Tibial nerve (tissue), 4 donors: ENCODE data around the gene NDUFC2. TPM values are rescaled to one million over a fixed set of nuclear protein-coding genes. Genes with fewer than 3 reads are reported as not detected.

ENCODE experiments used
- DNase-seq, 2 donors: peaks; one replicate each; pipeline ENCODE4 v3.0.0-alpha.2; 2019; ENCODE audit warnings: low spot score in 2 of 2
- H3K27ac ChIP-seq, 4 donors: fragments of 200-600 bp; sonication (generic) in 3 of 4; one replicate each; pipeline ENCODE4 v1.5.1; 2017 to 2019; ENCODE audit warnings: mild to moderate bottlenecking in 1 of 4
- H3K27me3 ChIP-seq, 2 donors: fragments of 200-600 bp; sonication (generic) in 1 of 2; one replicate each; pipeline versions ENCODE4 v1.5.1 to v1.6.0; 2017 to 2019
- H3K36me3 ChIP-seq, 3 donors: fragments of 200-600 bp; sonication (generic); one replicate each; pipeline ENCODE4 v1.5.1; 2018 to 2019
- H3K4me1 ChIP-seq, 4 donors: fragments of 200-600 bp; sonication (generic) in 3 of 4; one replicate each; pipeline ENCODE4 v1.5.1; 2017 to 2019
- H3K4me3 ChIP-seq, 4 donors: fragments of 200-600 bp; sonication (generic) in 3 of 4; one replicate each; pipeline ENCODE4 v1.5.1; 2017 to 2019; ENCODE audit warnings: mild to moderate bottlenecking in 1 of 4, moderate library complexity in 1 of 4
- H3K9me3 ChIP-seq, 4 donors: fragments of 200-600 bp; sonication (generic) in 3 of 4; one replicate each; pipeline ENCODE4 v1.5.1; 2017 to 2019
- CTCF ChIP-seq, 5 experiments: fragments of 200-600 bp in 3 of 5; fragments of 450-650 bp in 2 of 5; sonication (generic) in 3 of 5; IDR thresholded peaks; one replicate each; pipeline ENCODE4 v1.5.1; 2016 to 2019; ENCODE audit warnings: antibody characterized with exemption in 5 of 5, mild to moderate bottlenecking in 3 of 5, moderate library complexity in 2 of 5
- EP300 ChIP-seq, 2 donors: sonication (generic); formaldehyde crosslinking; IDR thresholded peaks; one replicate each; pipeline ENCODE4 v1.6.1; 2017; ENCODE audit warnings: antibody characterized with exemption in 2 of 2, mild to moderate bottlenecking in 1 of 2
- POLR2A ChIP-seq, 2 donors: fragments of 450-650 bp; IDR thresholded peaks; one replicate each; pipeline ENCODE4 v1.6.1; 2017; ENCODE audit warnings: antibody characterized with exemption in 2 of 2, mild to moderate bottlenecking in 2 of 2, moderate library complexity in 2 of 2
- WGBS, 2 donors: methylation state at CpG; one replicate each; pipeline ENCODE4 v1.1.5; 2018; 5-methylcytosine and 5-hydroxymethylcytosine counted together
- total RNA-seq, 4 donors: library from RNA; depleted of rRNA; stranded (reverse); fragments of >200 nt; gene quantifications; one replicate each; pipeline ENCODE4 v1.1.0, GENCODE V29; 2016

The NDUFC2 gene
- total RNA-seq, 4 donors from 2014 or later, result 49.6 to 88.3 (median 66.3) TPM

GRCh38 chr11:78022397-78023396 lies 57.0 kb downstream of the NDUFC2 start, which contains the start of gene KCTD14:
TSS of gene KCTD14 (minus strand) at chr11:78023276. CDS start at chr11:78023249, 27 bp downstream.
- peak within 1 kb of the TSS in 3 of 4 donors; percentile 75 to 84 (median 77) for H3K27ac ChIP-seq
- TF ChIP-seq EP300 (IDR thresholded peaks at IDR 0.05) (no peak), CTCF (IDR thresholded peaks at IDR 0.05) (no peak), POLR2A (IDR thresholded peaks at IDR 0.05) (no peak)
- peaks cover 0 to 21% (median 0%) of the 10 kb centered on the region in 4 donors for H3K4me1 ChIP-seq
- WGBS, 2 donors, result 9 to 11% methylated on average over 37 of the region's 37 CpGs
- peak within 1 kb of the TSS; percentile 38 to 57 (median 50) for H3K4me3 ChIP-seq
- H3K9me3 ChIP-seq, result no peaks in the 10 kb centered on the region
- peak in 1 of 2 donors; percentile 11 for DNase-seq
- no peaks in the 10 kb centered on the region for H3K27me3 ChIP-seq
- H3K36me3 ChIP-seq, result peaks cover 0 to 7% (median 0%) of the 10 kb centered on the region in 3 donors

GRCh38 chr11:78021611-78022010 lies 58.1 kb downstream of the NDUFC2 start:
- H3K4me1 ChIP-seq, result peaks cover 0 to 21% (median 0%) of the 10 kb centered on the region in 4 donors
- H3K27ac ChIP-seq, result peak overlapping the region in 1 of 4 donors; percentile 75
- no peak for DNase-seq
- peaks cover 0 to 17% (median 0%) of the 10 kb centered on the region in 3 donors for H3K36me3 ChIP-seq
- H3K9me3 ChIP-seq, result no peaks in the 10 kb centered on the region
- TF ChIP-seq CTCF (IDR thresholded peaks at IDR 0.05), result no peak
- TF ChIP-seq POLR2A (IDR thresholded peaks at IDR 0.05), result no peak
- TF ChIP-seq EP300 (IDR thresholded peaks at IDR 0.05), result no peak
- WGBS, 2 donors, result 90 to 96% methylated on average over 6 of the region's 6 CpGs
- H3K4me3 ChIP-seq, result no peak overlapping the region
- no peaks in the 10 kb centered on the region for H3K27me3 ChIP-seq

- TF ChIP-seq CTCF (IDR thresholded peaks at IDR 0.05) (no peak), EP300 (IDR thresholded peaks at IDR 0.05) (no peak), POLR2A (IDR thresholded peaks at IDR 0.05) (no peak)
- no peaks in the 10 kb centered on the region for H3K9me3 ChIP-seq
- no peak for DNase-seq
- no peaks in the 10 kb centered on the region for H3K27me3 ChIP-seq
- H3K4me1 ChIP-seq, result peaks cover 0 to 21% (median 0%) of the 10 kb centered on the region in 4 donors
- no peak overlapping the region for H3K27ac ChIP-seq
- peaks cover 0 to 30% (median 0%) of the 10 kb centered on the region in 3 donors for H3K36me3 ChIP-seq
- WGBS, 2 donors, result 21 to 37% methylated on average over 3 of the region's 3 CpGs
- no peak overlapping the region for H3K4me3 ChIP-seq
Measured at GRCh38 chr11:78020246-78020645, 59.4 kb downstream of the NDUFC2 start.

- Histone ChIP-seq H3K27ac (no peak overlapping the region), H3K4me1 (peaks cover 0 to 21% (median 0%) of the 10 kb centered on the region in 4 donors), H3K27me3 (no peaks in the 10 kb centered on the region), H3K9me3 (no peaks in the 10 kb centered on the region), H3K36me3 (peaks cover 0 to 30% (median 0%) of the 10 kb centered on the region in 3 donors), H3K4me3 (no peak overlapping the region)
- TF ChIP-seq POLR2A (IDR thresholded peaks at IDR 0.05) (no peak), CTCF (IDR thresholded peaks at IDR 0.05) (no peak), EP300 (IDR thresholded peaks at IDR 0.05) (no peak)
- WGBS, 2 donors, result 47 to 62% methylated on average over 4 of the region's 4 CpGs
- DNase-seq, result no peak
Measured at GRCh38 chr11:78019808-78020207, 59.9 kb downstream of the NDUFC2 start.

Other genes with a start within 250 kb of the NDUFC2 start
- gene INTS4, start 85.2 kb downstream of the NDUFC2 start, total RNA-seq, result 10 to 100 TPM; 32.2 to 49.2 (median 40.0) TPM
- 1 to 10 TPM; 2.5 to 6.0 (median 3.4) TPM for gene KCTD14, start 56.6 kb downstream of the NDUFC2 start, total RNA-seq
- gene THRSP, start 16.0 kb downstream of the NDUFC2 start, total RNA-seq, result 10 to 100 TPM in 2 of 4 donors, 1 to 10 TPM in 2; 4.0 to 22.9 (median 8.7) TPM
- 10 to 100 TPM; 24.9 to 43.5 (median 32.0) TPM for gene ALG8, start 59.8 kb upstream of the NDUFC2 start, total RNA-seq
- gene KCTD21, start 108.8 kb upstream of the NDUFC2 start, total RNA-seq, result 10 to 100 TPM in 1 of 4 donors, 1 to 10 TPM in 3; 6.6 to 20.4 (median 8.7) TPM
- 10 to 100 TPM; 10.9 to 23.1 (median 12.6) TPM for gene USP35, start 109.1 kb upstream of the NDUFC2 start, total RNA-seq